Kidney (tissue), 14 donors: Measurements from ENCODE around the gene SP6. TPM values are rescaled to one million over a fixed set of nuclear protein-coding genes. Genes with fewer than 3 reads are reported as not detected.

Source experiments
- DNase-seq, 5 donors: peaks; one replicate each; pipeline ENCODE4 v3.0.0-alpha.2; 2013 to 2020
- FAIRE-seq: peaks from 2 replicates; lab custom pipeline; 2012; peaks lifted over from hg19 to GRCh38; lab: Jason Lieb, UNC
- H3K27ac ChIP-seq, 2 donors: one replicate each; pipeline ENCODE4 v1.7.0; 2013; ENCODE audit warnings: low read depth in 2 of 2, low read length in 2 of 2, inconsistent platforms in 1 of 2
- H3K27me3 ChIP-seq: one replicate; pipeline ENCODE4 v1.7.1; 2013; ENCODE audit warnings: low read length, inconsistent platforms; ENCODE audit not compliant: control insufficient read depth, insufficient read depth
- H3K36me3 ChIP-seq, 3 donors: one replicate each; pipeline versions ENCODE4 v1.7.0 to v1.7.1; 2013; ENCODE audit warnings: low read length in 3 of 3, control low read depth in 1 of 3, inconsistent platforms in 1 of 3; ENCODE audit not compliant: insufficient read depth in 3 of 3, control insufficient read depth in 2 of 3
- H3K4me1 ChIP-seq, 3 donors: one replicate each; pipeline versions ENCODE4 v1.7.0 to v1.7.1; 2013; ENCODE audit warnings: low read length in 3 of 3, inconsistent platforms in 1 of 3, low read depth in 1 of 3; ENCODE audit not compliant: control insufficient read depth in 2 of 3, insufficient read depth in 2 of 3
- H3K4me3 ChIP-seq, 3 donors: one replicate each; pipeline versions ENCODE4 v1.7.0 to v1.8.1; 2013; ENCODE audit warnings: low read length in 3 of 3, control low read depth in 1 of 3, inconsistent platforms in 1 of 3
- H3K9ac ChIP-seq, 3 donors: one replicate each; pipeline versions ENCODE4 v1.7.0 to v1.7.1; 2013; ENCODE audit warnings: low read length in 3 of 3, control low read depth in 1 of 3, inconsistent platforms in 1 of 3
- H3K9me3 ChIP-seq, 3 donors: one replicate each; pipeline versions ENCODE4 v1.7.0 to v1.7.1; 2013; ENCODE audit warnings: low read length in 3 of 3, control low read depth in 1 of 3, inconsistent platforms in 1 of 3; ENCODE audit not compliant: control insufficient read depth in 2 of 3, insufficient read depth in 1 of 3
- intact Hi-C: fragments of 100-400 bp; cut with DNase I; formaldehyde crosslinking; loops from one replicate; pipeline ENCODE4 v1.11.1; 2022
- polyA plus RNA-seq: library from polyadenylated mRNA; stranded (reverse); fragments of 350-450 nt; fragmentation: Illumina TruSeq; extraction: RNeasy Lipid Tissue Mini Kit (QIAGEN cat#74804); gene quantifications from one replicate; pipeline ENCODE4 v1.2.3, GENCODE V29; 2014; ENCODE audit warnings: low read depth, low replicate concordance; ENCODE audit not compliant: insufficient read depth
- total RNA-seq: library from RNA; stranded (reverse); fragmentation: NEBNext Ultra II Directional; extraction: Animal tissue kit (Norgen Biotek cat#: 25700); gene quantifications from one replicate; pipeline ENCODE4 v1.2.1, GENCODE V29; 2021
- TF ChIP-seq, protein P1 (sequence below): IDR thresholded peaks from 3 replicates; pipeline ENCODE4 v1.5.1; 2012; ENCODE audit warnings: mild to moderate bottlenecking, moderate library complexity, borderline replicate concordance; ENCODE audit not compliant: insufficient read depth; ENCODE audit errors: extremely low read depth
- donor health status: control.
- donor health status: control.
- donor health status: control.
- donor health status: control.
- donor health status: control.
- donor health status: DM: yes; HTN: yes; CAD: no.
- donor health status: Normal renal cell carcinoma (clear cell type).

SP6 gene
- total and polyA plus RNA-seq, 2 donors from 2014 or later, result 0.86 to 2.0 TPM

DNA sequence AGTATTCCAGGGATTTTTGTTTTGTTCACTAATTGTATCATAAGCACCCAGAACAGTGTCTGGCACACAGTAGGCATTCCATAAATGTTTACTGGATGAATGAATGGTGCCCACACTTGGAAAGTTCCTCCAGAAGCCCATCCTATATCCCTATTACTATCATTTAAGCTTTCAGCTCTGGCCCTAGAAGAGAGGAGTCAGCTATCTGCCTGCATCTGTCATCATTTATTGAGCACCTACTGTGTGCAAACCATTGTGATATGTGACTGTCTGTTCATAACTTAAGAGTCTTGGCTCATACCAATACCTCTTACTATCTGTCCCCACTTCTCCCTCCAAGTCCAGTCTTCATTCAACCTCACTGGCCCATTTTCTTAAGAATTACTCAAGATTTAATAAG is 20.1 kb upstream of the SP6 start:
- Histone ChIP-seq H3K9me3 (no peaks in the 10 kb centered on the region), H3K36me3 (no peaks in the 10 kb centered on the region), H3K9ac (no peak overlapping the region), H3K27ac (no peak overlapping the region), H3K4me1 (no peaks in the 10 kb centered on the region), H3K27me3 (peaks cover 2% of the 10 kb centered on the region), H3K4me3 (no peak overlapping the region)
- DNase-seq (no peak), FAIRE-seq (no peak)
- intact Hi-C loops, result no loop called here
- TF ChIP-seq, protein P1, sequence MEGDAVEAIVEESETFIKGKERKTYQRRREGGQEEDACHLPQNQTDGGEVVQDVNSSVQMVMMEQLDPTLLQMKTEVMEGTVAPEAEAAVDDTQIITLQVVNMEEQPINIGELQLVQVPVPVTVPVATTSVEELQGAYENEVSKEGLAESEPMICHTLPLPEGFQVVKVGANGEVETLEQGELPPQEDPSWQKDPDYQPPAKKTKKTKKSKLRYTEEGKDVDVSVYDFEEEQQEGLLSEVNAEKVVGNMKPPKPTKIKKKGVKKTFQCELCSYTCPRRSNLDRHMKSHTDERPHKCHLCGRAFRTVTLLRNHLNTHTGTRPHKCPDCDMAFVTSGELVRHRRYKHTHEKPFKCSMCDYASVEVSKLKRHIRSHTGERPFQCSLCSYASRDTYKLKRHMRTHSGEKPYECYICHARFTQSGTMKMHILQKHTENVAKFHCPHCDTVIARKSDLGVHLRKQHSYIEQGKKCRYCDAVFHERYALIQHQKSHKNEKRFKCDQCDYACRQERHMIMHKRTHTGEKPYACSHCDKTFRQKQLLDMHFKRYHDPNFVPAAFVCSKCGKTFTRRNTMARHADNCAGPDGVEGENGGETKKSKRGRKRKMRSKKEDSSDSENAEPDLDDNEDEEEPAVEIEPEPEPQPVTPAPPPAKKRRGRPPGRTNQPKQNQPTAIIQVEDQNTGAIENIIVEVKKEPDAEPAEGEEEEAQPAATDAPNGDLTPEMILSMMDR, result no peak

DNA sequence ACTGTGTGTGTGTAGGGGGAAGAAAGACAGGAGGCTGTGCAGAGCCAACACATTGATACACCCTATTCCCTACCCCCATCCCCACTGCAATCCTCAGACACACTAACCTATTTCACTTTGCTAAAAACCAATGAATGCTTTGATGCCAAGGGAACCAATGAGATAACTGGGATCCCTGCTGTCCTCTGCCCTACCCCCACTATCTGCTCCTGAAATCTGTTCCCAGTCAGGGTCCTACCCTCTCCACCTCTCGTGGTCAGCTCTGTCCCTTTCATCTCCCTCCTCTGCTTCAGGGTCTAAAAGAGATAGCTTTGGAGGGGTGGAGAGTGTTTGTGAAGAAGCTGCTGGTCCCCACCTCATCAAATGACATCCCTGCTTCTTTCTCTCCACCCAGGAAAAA is 19.1 kb upstream of the SP6 start:
- intact Hi-C loops, result no loop called here
- no peaks in the 10 kb centered on the region for H3K36me3 ChIP-seq
- no peak for FAIRE-seq
- H3K4me1 ChIP-seq, result no peaks in the 10 kb centered on the region
- no peak overlapping the region for H3K27ac ChIP-seq
- H3K27me3 ChIP-seq, result peaks cover 2% of the 10 kb centered on the region
- H3K9me3 ChIP-seq, result no peaks in the 10 kb centered on the region
- H3K4me3 ChIP-seq, result no peak overlapping the region
- DNase-seq, result no peak
- TF ChIP-seq, protein P1, result no peak
- no peak overlapping the region for H3K9ac ChIP-seq

DNA sequence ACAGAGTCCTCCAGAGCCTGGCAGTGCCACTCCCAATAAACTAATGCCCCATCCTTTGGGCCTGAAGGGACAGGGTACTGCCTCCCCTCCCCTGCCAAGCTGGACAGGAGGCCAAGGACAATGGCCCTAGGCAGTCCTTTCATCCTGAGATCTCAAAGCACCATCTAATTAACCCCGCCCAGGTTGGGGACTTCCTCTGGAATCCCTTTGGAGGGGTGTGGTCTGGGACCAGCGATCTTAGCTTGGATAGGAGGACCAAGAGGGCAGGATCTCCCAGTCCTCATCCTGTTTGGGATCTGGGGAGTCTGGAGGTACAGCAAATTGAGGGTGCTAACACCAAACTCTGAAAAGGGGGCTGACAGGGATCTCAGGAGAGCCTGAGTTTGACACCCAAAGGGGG is 18.2 kb upstream of the SP6 start:
- TF ChIP-seq, protein P1, result no peak
- H3K9ac ChIP-seq, result no peak overlapping the region
- DNase-seq (no peak), FAIRE-seq (no peak)
- no peaks in the 10 kb centered on the region for H3K36me3 ChIP-seq
- H3K27me3 ChIP-seq, result peaks cover 2% of the 10 kb centered on the region
- H3K4me1 ChIP-seq, result peaks cover 0 to 3% (median 0%) of the 10 kb centered on the region in 3 donors
- no peak overlapping the region for H3K27ac ChIP-seq
- H3K9me3 ChIP-seq, result no peaks in the 10 kb centered on the region
- H3K4me3 ChIP-seq, result no peak overlapping the region
- intact Hi-C loops, result no loop called here

DNA sequence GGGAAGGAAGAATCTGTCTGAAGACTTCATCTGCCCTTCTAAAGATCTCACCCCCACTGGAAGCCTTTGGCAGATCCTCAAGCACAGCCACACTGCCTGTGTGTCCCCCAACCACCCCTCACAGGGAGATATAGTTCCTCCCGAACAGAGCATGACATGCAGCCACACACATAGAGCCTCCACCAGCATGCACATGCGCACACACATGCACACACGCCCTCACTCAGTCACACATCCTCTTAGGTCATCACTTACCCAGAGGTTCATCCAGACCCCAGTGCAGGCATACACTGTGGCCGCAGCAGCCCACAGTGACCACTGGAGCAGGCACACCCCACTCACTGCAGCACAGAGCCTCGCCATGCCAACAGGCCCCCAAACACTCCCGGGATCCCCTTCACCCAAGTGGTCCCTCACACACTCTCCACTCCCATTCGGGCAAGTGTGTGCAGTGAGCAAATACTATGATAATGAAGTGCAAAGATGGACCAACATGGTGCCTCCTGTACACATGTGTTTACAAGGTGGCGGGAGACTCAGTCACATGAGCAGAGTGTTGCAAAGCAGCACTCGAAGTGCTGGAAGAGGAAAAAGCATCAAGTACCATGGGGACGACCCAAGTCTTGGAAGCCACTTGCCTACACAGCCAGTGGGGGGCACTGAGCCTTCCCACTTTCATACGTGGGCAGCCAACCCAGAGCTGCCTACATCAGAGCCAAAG is 17.0 kb upstream of the SP6 start:
- Histone ChIP-seq H3K36me3 (no peaks in the 10 kb centered on the region), H3K27me3 (peaks cover 2% of the 10 kb centered on the region), H3K4me3 (no peak overlapping the region), H3K9me3 (no peaks in the 10 kb centered on the region), H3K9ac (no peak overlapping the region), H3K27ac (no peak overlapping the region), H3K4me1 (peaks cover 0 to 3% (median 0%) of the 10 kb centered on the region in 3 donors)
- intact Hi-C loops, result no loop called here
- DNase-seq, result no peak
- FAIRE-seq, result no peak
- TF ChIP-seq, protein P1, result no peak
